Esophagus squamous epithelium (tissue), 4 donors: ENCODE results near the gene CAVIN4.

Experiments
- POLR2A ChIP-seq, 4 donors: fragments of 450-650 bp; IDR thresholded peaks; one replicate each; pipeline ENCODE4 v1.6.1; 2017; ENCODE audit warnings: antibody characterized with exemption in 4 of 4, mild to moderate bottlenecking in 4 of 4, moderate library complexity in 3 of 4
- TF ChIP-seq, protein P1 (sequence below), 6 experiments: fragments of 450-650 bp in 4 of 6; fragments of 200-600 bp in 2 of 6; sonication (generic) in 2 of 6; IDR thresholded peaks; one replicate each; pipeline ENCODE4 v1.5.1; 2016 to 2019; ENCODE audit warnings: antibody characterized with exemption in 6 of 6, mild to moderate bottlenecking in 4 of 6, moderate library complexity in 4 of 6

DNA sequence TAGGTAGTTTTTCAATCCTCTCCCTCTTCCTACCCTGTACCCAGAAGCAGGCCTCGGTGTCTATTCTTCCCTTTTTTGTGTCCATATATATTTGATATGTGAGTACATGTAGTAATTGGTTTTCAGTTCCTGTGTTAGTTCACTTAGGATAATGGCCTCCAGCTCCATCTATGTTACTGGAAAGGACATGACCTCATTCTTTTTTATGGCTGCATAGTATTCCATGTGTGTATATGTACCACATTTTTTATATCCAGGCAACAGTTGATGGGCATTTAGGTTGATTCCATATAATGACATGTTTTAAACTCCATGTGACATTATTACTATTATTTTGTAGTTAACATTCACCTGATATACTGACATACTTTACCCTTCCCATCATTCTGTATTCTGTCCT, 49.1 kb downstream of the CAVIN4 start:
- TF ChIP-seq, protein P1, sequence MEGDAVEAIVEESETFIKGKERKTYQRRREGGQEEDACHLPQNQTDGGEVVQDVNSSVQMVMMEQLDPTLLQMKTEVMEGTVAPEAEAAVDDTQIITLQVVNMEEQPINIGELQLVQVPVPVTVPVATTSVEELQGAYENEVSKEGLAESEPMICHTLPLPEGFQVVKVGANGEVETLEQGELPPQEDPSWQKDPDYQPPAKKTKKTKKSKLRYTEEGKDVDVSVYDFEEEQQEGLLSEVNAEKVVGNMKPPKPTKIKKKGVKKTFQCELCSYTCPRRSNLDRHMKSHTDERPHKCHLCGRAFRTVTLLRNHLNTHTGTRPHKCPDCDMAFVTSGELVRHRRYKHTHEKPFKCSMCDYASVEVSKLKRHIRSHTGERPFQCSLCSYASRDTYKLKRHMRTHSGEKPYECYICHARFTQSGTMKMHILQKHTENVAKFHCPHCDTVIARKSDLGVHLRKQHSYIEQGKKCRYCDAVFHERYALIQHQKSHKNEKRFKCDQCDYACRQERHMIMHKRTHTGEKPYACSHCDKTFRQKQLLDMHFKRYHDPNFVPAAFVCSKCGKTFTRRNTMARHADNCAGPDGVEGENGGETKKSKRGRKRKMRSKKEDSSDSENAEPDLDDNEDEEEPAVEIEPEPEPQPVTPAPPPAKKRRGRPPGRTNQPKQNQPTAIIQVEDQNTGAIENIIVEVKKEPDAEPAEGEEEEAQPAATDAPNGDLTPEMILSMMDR (IDR thresholded peaks at IDR 0.05): no peak
- no peak for TF ChIP-seq POLR2A (IDR thresholded peaks at IDR 0.05)
